Transverse colon (tissue), 4 donors: Measurements from ENCODE around the gene TAT. TPM values are rescaled to one million over a fixed set of nuclear protein-coding genes. Genes with fewer than 3 reads are reported as not detected.
A peak's percentile ranks its signal among the peaks of the same experiment; 100 is the strongest.
"Not testable (repeated sequence)": the region's sequence is repeated elsewhere in the genome, so short reads cannot be mapped to it uniquely, and the experiment has no call there.

Experiments
- DNase-seq: peaks from one replicate; pipeline ENCODE4 v3.0.0-alpha.2; 2019
- H3K27ac ChIP-seq, 4 donors: fragments of 200-600 bp; sonication (generic); 2 replicates each; pipeline ENCODE4 v1.5.1; 2016 to 2018; ENCODE audit warnings: inconsistent platforms in 4 of 4
- H3K27me3 ChIP-seq: fragments of 200-600 bp; sonication (generic); 2 replicates; pipeline ENCODE4 v1.5.1; 2017; ENCODE audit warnings: inconsistent platforms
- H3K36me3 ChIP-seq, 4 donors: fragments of 200-600 bp; sonication (generic); 2 replicates each; pipeline ENCODE4 v1.5.1; 2017 to 2019; ENCODE audit warnings: inconsistent platforms in 4 of 4
- H3K4me1 ChIP-seq, 4 donors: fragments of 200-600 bp; sonication (generic); 2 replicates each; pipeline ENCODE4 v1.5.1; 2017 to 2020; ENCODE audit warnings: inconsistent platforms in 4 of 4
- H3K4me3 ChIP-seq, 4 donors: fragments of 200-600 bp; sonication (generic); 1 replicate in 1 of 4; 2 replicates in 3 of 4; pipeline versions ENCODE4 v1.5.1 to v1.6.1; 2017 to 2019; ENCODE audit warnings: inconsistent platforms in 4 of 4
- H3K9me3 ChIP-seq, 2 donors: fragments of 200-600 bp; sonication (generic); 2 replicates each; pipeline ENCODE4 v1.5.1; 2017 to 2019; ENCODE audit warnings: inconsistent platforms in 2 of 2
- CTCF ChIP-seq, 5 experiments: fragments of 200-600 bp in 3 of 5; fragments of 450-650 bp in 2 of 5; sonication (generic) in 3 of 5; IDR thresholded peaks; 1 replicate in 2 of 5; 2 replicates in 3 of 5; pipeline ENCODE4 v1.5.1; 2016 to 2017; ENCODE audit warnings: antibody characterized with exemption in 5 of 5, inconsistent platforms in 3 of 5, mild to moderate bottlenecking in 2 of 5, moderate library complexity in 1 of 5
- EP300 ChIP-seq: sonication (generic); formaldehyde crosslinking; IDR thresholded peaks from one replicate; pipeline ENCODE4 v1.6.1; 2017; ENCODE audit warnings: antibody characterized with exemption, low read depth
- POLR2A ChIP-seq: fragments of 450-650 bp; IDR thresholded peaks from one replicate; pipeline ENCODE4 v1.6.1; 2016; ENCODE audit warnings: antibody characterized with exemption, mild to moderate bottlenecking, moderate library complexity
- POLR2AphosphoS5 ChIP-seq, 3 donors: sonication (generic); formaldehyde crosslinking; IDR thresholded peaks; one replicate each; pipeline ENCODE4 v1.6.1; 2016; ENCODE audit warnings: antibody characterized with exemption in 3 of 3
- WGBS, 2 donors: methylation state at CpG; one replicate each; pipeline ENCODE4 v1.1.5; 2018; ENCODE audit warnings: low coverage in 1 of 2; 5-methylcytosine and 5-hydroxymethylcytosine counted together
- in situ Hi-C, 4 donors: fragments of 200-750 bp; cut with MboI; loops; one replicate each; pipeline versions ENCODE4 v1.15.0 to v1.15.1; 2017; ENCODE audit warnings: low sequenced_read_pairs in 3 of 4, low pct_ligation_motif_present in 1 of 4, low pct_unique_long_range_greater_than_20kb in 1 of 4
- intact Hi-C: fragments of 100-400 bp; cut with DNase I; formaldehyde crosslinking; loops from one replicate; pipeline ENCODE4 v1.15.1; 2023; ENCODE audit warnings: low total_unique reads
- total RNA-seq, 4 donors: library from RNA; depleted of rRNA; stranded (reverse); fragments of >200 nt; gene quantifications; one replicate each; pipeline ENCODE4 v1.1.0, GENCODE V29; 2016

TAT gene
- total RNA-seq, 4 donors from 2014 or later: 0.37 to 3.4 (median 0.79) TPM; not detected in 1

- 36 to 56% methylated on average over 4 of the region's 4 CpGs for WGBS, 2 donors
- in situ Hi-C loops: no loop called here
- no peaks in the 10 kb centered on the region for H3K36me3 ChIP-seq
- H3K27me3 ChIP-seq: peaks cover 11% of the 10 kb centered on the region
- intact Hi-C loops: no loop called here
- no peak for DNase-seq
- H3K4me3 ChIP-seq: no peak overlapping the region
- no peaks in the 10 kb centered on the region for H3K9me3 ChIP-seq
- TF ChIP-seq POLR2AphosphoS5 (IDR thresholded peaks at IDR 0.05): no peak
- TF ChIP-seq POLR2A: no peak
- no peak for TF ChIP-seq EP300
- no peak for TF ChIP-seq CTCF (IDR thresholded peaks at IDR 0.05)
- H3K27ac ChIP-seq: peak overlapping the region in 1 of 4 donors; percentile 44
- peaks cover 0 to 13% (median 3%) of the 10 kb centered on the region in 4 donors for H3K4me1 ChIP-seq
Measured at GRCh38 chr16:71585318-71585703, 8.4 kb upstream of the TAT start.

- no peak for DNase-seq
- no peaks in the 10 kb centered on the region for H3K9me3 ChIP-seq
- peaks cover 11% of the 10 kb centered on the region for H3K27me3 ChIP-seq
- intact Hi-C loops: no loop called here
- H3K27ac ChIP-seq: peak overlapping the region in 1 of 4 donors; percentile 44
- in situ Hi-C loops: no loop called here
- TF ChIP-seq POLR2A (no peak), POLR2AphosphoS5 (IDR thresholded peaks at IDR 0.05) (no peak), CTCF (IDR thresholded peaks at IDR 0.05) (no peak), EP300 (no peak)
- H3K4me3 ChIP-seq: no peak overlapping the region
- 67 to 85% methylated on average over 1 to 3 of the region's 3 CpGs for WGBS, 2 donors
- H3K36me3 ChIP-seq: no peaks in the 10 kb centered on the region
- peaks cover 0 to 13% (median 3%) of the 10 kb centered on the region in 4 donors for H3K4me1 ChIP-seq
Measured at GRCh38 chr16:71584543-71585317, 7.8 kb upstream of the TAT start.

GRCh38 chr16:71582553-71582848 is 5.6 kb upstream of the TAT start:
- in situ Hi-C loops, H3K9me3 ChIP-seq, DNase-seq, H3K27ac ChIP-seq, H3K4me3 ChIP-seq, H3K36me3 ChIP-seq, intact Hi-C loops: not testable (repeated sequence)
- 94 to 100% methylated on average over 2 to 5 of the region's 5 CpGs for WGBS, 2 donors
- peaks cover 11% of the 10 kb centered on the region for H3K27me3 ChIP-seq
- peaks cover 0 to 13% (median 3%) of the 10 kb centered on the region in 4 donors for H3K4me1 ChIP-seq

- no peak overlapping the region for H3K27ac ChIP-seq
- intact Hi-C loops: no loop called here
- H3K4me3 ChIP-seq: no peak overlapping the region
- H3K36me3 ChIP-seq: no peaks in the 10 kb centered on the region
- H3K4me1 ChIP-seq: peaks cover 0 to 18% (median 4%) of the 10 kb centered on the region in 4 donors
- no peak for DNase-seq
- TF ChIP-seq POLR2A (no peak), CTCF (IDR thresholded peaks at IDR 0.05) (no peak), EP300 (no peak), POLR2AphosphoS5 (IDR thresholded peaks at IDR 0.05) (no peak)
- no peaks in the 10 kb centered on the region for H3K9me3 ChIP-seq
- peaks cover 10% of the 10 kb centered on the region for H3K27me3 ChIP-seq
- in situ Hi-C loops: no loop called here
Measured at GRCh38 chr16:71574702-71575101, 2.2 kb downstream of the TAT start.
